ENCODE data around the gene KLHL30. TPM values are rescaled to one million over a fixed set of nuclear protein-coding genes. Genes with fewer than 3 reads are reported as not detected.

Gene KLHL30
- total RNA-seq, 1 experiment from 2014 or later = not detected

DNA sequence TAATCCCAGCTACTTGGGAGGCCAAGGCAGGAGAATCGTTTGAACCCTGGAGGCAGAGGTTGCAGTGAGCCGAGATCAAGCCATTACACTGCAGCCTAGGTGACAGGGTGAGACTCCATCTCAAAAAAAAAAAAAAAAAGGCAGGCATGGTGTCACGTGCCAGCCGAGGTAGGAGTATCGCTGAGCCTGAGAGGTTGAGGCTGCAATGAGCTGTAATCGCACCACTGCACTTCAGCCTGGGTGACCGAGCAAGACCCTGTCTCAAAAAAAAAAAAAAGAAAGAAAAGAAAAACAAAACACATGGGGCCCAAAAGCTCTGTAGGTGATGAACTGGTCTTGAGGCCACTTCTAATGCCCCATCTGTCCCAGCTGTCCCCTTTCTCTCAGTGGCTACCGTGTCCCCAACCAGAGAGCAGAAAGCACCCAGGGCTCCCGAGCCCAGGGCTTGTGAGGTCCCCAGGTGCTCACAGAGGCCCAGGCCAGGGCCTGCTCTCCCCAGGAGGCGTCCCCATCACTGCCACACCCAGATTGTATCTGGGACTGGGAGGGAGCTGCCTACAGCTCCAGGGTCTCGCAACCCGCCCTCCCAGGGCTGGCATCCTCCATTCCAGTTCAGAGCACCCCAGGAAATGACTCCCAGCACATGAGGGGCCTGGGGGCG lies 8.5 kb downstream of the KLHL30 start:
- no peak for DNase-seq
- Histone ChIP-seq H3T11ph (ENCODE audit: low read length) (no peak overlapping the region), H4K20me1 (ENCODE audit: control insufficient read depth, insufficient read depth, insufficient read length) (no peaks in the 10 kb centered on the region), H3K4ac (ENCODE audit: low read depth, low read length) (no peak overlapping the region), H3K9ac (ENCODE audit: extremely low read depth, insufficient read length, low read length) (no peak overlapping the region), H2BK120ac (ENCODE audit: low read depth, low read length, poor library complexity, severe bottlenecking) (no peak overlapping the region), H2AFZ (ENCODE audit: low read length) (no peak overlapping the region), H3K23ac (ENCODE audit: insufficient read length, low read depth, low read length) (no peak overlapping the region), H3K18ac (ENCODE audit: insufficient read length, low read depth, low read length) (no peak overlapping the region), H2AK5ac (ENCODE audit: insufficient read length, low read length) (no peak overlapping the region), H4K8ac (replicated peaks; ENCODE audit: insufficient read length, low read depth, low read length) (no peak overlapping the region), H3K56ac (ENCODE audit: insufficient read length, low read depth, low read length) (no peak overlapping the region), H3K9me3 (ENCODE audit: control insufficient read depth, low read depth, low read length) (no peaks in the 10 kb centered on the region), H4K5ac (ENCODE audit: insufficient read length, low read depth, low read length) (no peak overlapping the region), H2BK20ac (ENCODE audit: low read depth, low read length, poor library complexity, severe bottlenecking) (no peak overlapping the region), H2BK15ac (ENCODE audit: low read depth, low read length) (no peak overlapping the region), H2BK5ac (ENCODE audit: insufficient read length, low read length) (no peak overlapping the region), H3K79me1 (ENCODE audit: insufficient read depth, low read depth, low read length, poor library complexity, severe bottlenecking) (no peaks in the 10 kb centered on the region), H3K27me3 (ENCODE audit: insufficient read depth, low read length) (no peaks in the 10 kb centered on the region), H3K4me2 (ENCODE audit: insufficient read depth, insufficient read length, low read length) (no peak overlapping the region), H2BK12ac (ENCODE audit: insufficient read length, low read depth, low read length) (no peak overlapping the region), H3K4me1 (ENCODE audit: insufficient read depth, low read length) (no peaks in the 10 kb centered on the region), H3K14ac (ENCODE audit: insufficient read depth, low read length) (no peak overlapping the region), H4K91ac (ENCODE audit: insufficient read length, low read depth, low read length) (no peak overlapping the region), H3K27ac (ENCODE audit: insufficient read length, low read depth, low read length) (no peak overlapping the region), H3K23me2 (ENCODE audit: insufficient read length, low read depth, low read length, poor library complexity, severe bottlenecking) (no peaks in the 10 kb centered on the region), H3K79me2 (ENCODE audit: insufficient read depth, low read length) (no peaks in the 10 kb centered on the region)
- no CpG with 5 or more reads among the region's 13 CpGs for WGBS (ENCODE audit: extremely low coverage, insufficient read length, low lambda C conversion rate)
- H3K9me3 Mint-ChIP-seq = no peaks in the 10 kb centered on the region
- H3K27ac Mint-ChIP-seq = no peak overlapping the region; a peak in 1 of 7 replicates
- H3K27me3 Mint-ChIP-seq (ENCODE audit: low read depth) = no peaks in the 10 kb centered on the region
- peaks cover 4 to 6% of the 10 kb centered on the region in 2 experiments for H3K4me1 Mint-ChIP-seq
- no peaks in the 10 kb centered on the region for H3K36me3 Mint-ChIP-seq (ENCODE audit: insufficient read depth in 1 of 3, low read depth in 3 of 3)
- no peak overlapping the region for H3K4me3 Mint-ChIP-seq
- TF ChIP-seq, protein P1, sequence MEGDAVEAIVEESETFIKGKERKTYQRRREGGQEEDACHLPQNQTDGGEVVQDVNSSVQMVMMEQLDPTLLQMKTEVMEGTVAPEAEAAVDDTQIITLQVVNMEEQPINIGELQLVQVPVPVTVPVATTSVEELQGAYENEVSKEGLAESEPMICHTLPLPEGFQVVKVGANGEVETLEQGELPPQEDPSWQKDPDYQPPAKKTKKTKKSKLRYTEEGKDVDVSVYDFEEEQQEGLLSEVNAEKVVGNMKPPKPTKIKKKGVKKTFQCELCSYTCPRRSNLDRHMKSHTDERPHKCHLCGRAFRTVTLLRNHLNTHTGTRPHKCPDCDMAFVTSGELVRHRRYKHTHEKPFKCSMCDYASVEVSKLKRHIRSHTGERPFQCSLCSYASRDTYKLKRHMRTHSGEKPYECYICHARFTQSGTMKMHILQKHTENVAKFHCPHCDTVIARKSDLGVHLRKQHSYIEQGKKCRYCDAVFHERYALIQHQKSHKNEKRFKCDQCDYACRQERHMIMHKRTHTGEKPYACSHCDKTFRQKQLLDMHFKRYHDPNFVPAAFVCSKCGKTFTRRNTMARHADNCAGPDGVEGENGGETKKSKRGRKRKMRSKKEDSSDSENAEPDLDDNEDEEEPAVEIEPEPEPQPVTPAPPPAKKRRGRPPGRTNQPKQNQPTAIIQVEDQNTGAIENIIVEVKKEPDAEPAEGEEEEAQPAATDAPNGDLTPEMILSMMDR (conservative IDR thresholded peaks at IDR 0.05) = no peak
